NCI-H82 (cell line): ENCODE results near the gene SULF2.

Experiments used
- DNase-seq: peaks from one replicate; lab custom pipeline; 2025; lab: John Stamatoyannopoulos, UW

The SULF2 gene

DNA sequence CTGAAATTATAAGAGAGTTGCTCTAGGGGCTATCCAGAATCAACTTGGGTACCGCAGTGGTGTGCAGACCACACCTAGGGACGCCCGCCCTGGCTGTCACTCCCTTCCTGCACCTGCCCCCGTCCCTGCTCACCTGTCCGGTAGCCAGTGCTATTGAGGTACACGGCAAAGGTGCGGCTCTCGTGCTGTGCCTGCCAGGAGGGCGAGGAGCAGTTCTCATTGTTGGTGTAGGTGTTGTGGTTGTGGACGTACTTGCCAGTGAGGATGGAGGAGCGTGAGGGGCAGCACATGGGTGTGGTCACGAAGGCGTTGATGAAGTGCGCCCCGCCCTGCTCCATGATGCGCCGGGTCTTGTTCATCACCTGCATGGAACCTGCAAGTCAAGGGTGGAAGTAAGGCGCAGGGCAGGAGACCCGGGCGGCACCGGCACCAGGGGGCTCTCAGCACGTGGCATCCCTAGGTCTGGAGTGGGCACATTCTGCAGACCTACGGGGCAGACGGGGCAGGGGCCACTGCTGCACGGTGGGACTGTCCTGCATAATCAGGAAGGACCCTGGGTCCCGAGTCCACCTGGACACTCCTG, 48.6 kb downstream of the SULF2 start:
- no peak for DNase-seq

- DNase-seq, result no peak
Observed at GRCh38 chr20:47735412-47736400, 49.6 kb downstream of the SULF2 start.

GRCh38 chr20:47734870-47735269, 50.4 kb downstream of the SULF2 start:
- no peak for DNase-seq

- DNase-seq, result peak; percentile 11
Observed at GRCh38 chr20:47733892-47734291, 51.4 kb downstream of the SULF2 start.

- no peak for DNase-seq
Observed at GRCh38 chr20:47730744-47731143, 54.5 kb downstream of the SULF2 start.

- DNase-seq, result no peak
Observed at GRCh38 chr20:47729472-47729871, 55.8 kb downstream of the SULF2 start.

GRCh38 chr20:47727909-47728361, 57.3 kb downstream of the SULF2 start:
- no peak for DNase-seq

DNA sequence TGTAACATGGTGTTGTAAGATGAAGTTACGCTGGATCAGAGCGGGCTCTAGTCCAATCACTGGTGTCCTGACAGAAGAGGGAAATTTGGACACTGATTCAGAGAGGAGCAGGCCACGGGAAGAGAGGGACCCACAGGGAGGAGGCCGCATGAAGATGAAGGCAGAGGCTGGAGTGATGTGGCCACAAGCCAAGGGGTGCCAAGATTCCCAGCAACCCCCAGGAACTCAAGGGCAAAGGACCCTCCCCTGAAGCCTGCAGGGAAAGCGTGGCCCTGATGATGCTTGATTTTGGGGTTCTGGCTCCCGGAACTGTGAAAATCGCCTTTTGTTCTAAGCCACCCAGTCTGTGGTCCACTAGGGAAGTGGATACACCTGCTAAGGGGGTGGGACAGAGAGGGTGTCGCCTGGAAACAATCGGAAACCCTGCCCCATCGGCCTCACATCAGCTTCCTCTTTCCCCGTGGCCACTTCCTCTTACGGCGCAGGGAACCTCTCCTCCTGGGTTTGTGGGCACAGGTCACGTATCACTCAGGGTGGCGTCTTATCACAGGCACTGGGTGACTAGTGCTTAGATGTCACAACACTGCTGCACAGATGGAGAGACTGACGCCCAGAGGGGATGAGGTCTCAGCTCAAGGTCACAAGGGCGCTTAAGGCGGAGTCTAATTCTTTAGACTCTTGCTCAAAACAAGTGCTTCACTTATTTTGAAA, 58.0 kb downstream of the SULF2 start:
- DNase-seq, result peak; percentile 6

GRCh38 chr20:47726632-47727031, 58.6 kb downstream of the SULF2 start:
- no peak for DNase-seq

DNA sequence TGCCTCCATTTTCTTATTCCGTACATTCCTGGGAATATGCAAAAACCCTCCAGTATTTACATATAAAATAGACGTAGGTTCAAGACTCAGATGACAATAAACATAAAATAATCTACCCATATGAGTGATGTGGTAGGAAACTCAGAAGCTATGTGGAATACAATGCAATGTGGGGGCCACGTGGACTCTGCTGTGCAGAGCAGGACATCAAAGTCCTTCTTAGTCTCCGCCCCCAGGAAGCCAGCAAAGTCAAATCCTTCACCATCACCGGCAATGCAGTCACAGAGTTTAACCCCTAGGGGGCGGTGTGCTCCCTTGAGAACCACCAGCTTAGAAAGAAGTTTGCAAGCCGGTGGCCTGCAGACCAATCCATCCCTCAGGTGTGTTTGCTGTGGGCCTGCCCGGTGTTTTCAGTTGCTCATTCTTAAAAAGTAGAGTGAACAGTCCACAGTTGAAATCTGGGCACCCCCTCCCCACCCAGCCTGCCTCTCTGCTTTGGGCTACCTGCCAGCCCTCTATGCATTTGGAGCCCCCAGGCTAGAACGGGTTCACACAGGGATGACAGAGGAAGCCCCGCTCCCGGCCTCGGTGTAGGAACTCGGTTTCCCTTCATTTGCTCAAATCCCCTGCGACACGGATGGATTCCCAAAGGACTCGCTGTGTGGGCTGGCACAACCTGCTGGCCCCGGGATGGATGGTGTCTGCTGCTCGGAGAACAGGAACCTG, 59.9 kb downstream of the SULF2 start:
- peak; percentile 94 for DNase-seq

DNA sequence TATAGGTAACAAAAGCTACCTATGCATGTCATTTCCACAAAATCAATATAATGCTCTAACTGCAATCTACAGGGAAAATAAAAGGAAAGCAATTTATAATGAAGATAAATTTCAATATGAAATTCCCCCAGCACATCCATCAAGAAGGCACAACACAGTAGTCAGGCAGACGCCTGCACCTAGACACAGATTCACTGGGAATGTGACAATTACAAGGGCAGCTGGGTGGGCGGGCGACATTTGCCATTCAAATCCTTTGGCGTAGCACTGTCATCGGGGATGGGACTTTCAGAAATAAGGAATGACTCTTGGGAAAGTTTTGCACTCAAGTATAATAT, 60.4 kb downstream of the SULF2 start:
- DNase-seq, result peak; percentile 40

DNA sequence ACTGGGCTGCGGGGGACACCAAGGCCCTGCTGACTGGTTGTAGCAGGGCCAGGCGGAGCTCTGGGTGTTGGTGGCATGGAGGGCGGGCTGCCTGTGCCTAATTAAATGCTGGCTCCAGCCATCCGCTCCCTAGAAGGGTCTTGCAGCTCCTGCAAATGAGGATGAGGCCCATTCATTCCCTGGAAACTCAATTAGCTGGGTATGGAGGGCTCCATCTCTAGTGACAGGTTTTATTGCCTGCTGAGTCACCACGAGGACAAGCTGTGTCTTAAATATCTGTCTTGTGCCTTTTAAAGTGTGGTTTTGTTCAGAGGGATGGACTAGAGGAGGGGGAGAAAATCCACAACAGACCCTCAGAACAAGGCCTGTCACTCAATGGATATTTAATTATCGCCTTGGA, 60.9 kb downstream of the SULF2 start:
- no peak for DNase-seq

DNA sequence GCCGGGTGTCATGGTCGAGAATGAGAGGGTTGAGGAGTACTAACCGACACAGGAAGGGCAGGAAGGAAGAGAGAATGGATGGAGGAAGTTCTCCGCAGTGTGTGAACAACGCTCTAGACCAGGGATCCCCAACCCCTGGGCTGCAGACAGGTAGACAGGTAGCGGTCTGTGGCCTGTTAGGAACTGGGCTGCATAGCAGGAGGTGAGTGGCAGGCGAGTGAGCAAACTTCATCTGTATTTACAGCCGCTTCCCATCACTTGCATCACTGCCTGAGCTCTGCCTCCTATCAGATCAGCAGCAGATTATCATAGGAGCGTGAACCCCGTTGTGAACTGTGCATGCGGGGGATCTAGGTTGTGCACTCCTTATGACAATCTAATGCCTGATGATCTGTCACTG, 62.0 kb downstream of the SULF2 start:
- DNase-seq, result no peak

DNA sequence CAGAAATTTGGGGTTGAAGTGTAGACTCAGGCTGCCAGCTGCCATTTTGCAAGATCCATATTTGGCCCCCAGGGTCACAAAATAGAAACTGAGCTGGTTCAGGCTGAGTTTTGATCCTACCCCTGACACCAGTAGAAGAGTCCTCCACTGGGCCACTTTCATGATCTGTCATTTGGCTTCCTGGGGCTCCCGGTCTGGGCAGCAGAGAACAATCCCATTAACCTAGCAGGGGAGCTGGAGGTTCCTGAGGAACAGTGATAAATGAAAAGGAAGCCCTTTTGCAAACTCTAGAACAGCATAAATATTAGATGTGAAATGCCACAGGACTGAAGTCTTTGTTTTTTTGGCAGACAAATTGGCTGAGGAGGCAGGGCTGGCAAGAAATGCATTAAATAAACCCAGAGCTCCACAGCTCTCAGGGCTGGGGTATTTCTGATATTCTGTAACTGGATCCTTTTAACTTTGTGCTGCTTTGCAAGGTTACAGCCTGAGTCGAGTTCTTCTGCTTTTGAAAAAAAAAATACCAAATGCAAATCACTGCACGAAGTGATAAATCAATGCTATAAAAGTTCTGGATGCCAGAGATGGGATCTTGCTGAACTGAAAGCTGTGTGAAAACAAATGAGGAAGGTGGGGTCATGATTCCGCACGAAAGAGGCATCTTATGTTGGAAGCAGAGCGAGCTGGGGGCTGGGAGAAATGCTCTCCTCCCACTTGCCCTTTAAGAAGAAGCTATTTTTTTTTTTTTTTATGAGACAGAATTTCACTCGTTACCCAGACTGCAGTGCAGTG, 64.4 kb downstream of the SULF2 start:
- no peak for DNase-seq

DNA sequence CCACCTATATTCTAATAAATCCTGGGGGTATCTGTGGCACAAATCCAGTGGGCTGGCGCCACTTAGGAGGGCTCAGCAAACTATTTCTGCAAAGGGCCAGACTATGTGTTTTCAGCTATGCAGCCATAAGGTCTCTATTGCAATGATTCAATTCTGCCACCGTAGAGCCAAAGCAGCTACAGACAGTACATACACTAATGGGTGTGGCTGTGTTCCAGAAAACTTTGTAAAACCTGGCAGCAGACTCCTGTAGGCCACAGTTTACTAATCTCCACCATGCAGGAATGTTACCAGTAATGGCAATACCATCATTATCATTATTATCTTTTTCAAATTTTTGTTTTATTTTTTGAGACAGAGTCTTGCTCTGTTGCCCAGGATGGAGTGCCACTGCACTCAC, 65.7 kb downstream of the SULF2 start:
- no peak for DNase-seq

- peak; percentile 16 for DNase-seq
Observed at GRCh38 chr20:47719211-47719610, 66.1 kb downstream of the SULF2 start.

DNA sequence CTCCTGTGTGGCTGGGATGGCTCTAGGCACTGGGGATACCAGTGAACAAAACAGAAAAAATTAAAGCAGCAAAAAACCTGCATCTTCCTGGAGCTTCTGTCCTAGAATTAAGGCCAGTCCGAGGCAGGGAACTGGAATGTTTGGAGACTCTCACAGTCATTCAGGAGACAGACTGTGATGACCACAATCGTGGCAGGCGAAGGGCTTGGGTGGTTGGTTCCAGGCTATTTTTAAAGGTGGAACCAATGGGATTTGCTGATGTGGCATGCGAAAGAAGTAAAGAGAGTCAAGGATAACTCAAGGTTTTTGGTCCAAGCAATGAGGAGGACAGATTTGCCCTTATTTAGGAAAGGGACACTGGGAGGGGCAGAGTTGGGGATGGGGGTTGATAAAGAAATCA, 66.9 kb downstream of the SULF2 start:
- DNase-seq, result no peak

DNA sequence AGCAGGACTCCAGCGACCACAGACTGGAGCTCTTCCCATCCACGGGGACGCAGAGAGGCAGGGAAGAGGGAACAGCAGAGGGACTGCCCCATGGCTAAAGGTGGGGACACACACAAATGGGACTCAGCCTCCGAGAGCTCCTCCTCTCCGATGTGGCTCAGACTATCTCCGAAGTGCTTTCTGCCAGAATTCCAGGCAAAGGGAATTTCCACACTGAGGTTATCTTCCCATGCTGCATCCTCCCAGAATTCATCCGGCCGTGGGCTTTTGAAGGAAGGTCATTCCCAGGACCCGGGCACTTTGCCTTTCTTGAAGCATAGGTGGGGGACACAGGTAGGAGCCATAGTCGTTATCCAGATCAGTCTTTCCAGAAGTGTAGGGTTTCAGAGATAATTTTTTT, 67.9 kb downstream of the SULF2 start:
- no peak for DNase-seq

- no peak for DNase-seq
Observed at GRCh38 chr20:47713878-47714450, 71.3 kb downstream of the SULF2 start.

DNA sequence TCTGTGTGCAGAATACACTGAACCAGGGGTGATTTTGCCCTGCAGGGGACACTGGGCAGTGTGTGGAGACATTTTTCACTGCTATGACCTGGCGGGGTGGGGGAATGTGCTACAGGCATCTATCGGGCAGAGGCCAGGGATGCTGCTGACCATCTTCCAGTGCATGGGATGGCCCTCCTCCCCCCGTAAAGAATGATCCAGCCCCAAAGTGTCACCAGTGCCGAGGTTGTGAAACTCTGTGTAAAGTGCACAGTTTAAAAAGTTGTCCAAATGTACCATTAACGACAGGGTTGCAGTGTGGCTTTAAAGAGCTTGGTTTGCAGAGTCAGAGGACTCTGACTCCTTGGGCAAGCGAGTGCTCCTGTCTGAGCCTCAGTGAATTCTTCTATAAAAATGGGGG, 72.1 kb downstream of the SULF2 start:
- DNase-seq, result no peak
